HFFc6 (cell line): ENCODE measurements around the gene TAL1. TPM values are rescaled to one million over a fixed set of nuclear protein-coding genes. Genes with fewer than 3 reads are reported as not detected.
A peak's percentile ranks its signal among the peaks of the same experiment; 100 is the strongest.
"Not testable (repeated sequence)": the region's sequence is repeated elsewhere in the genome, so short reads cannot be mapped to it uniquely, and the experiment has no call there.

Source experiments
- DNase-seq: peaks from one replicate; pipeline ENCODE4 v3.0.0-alpha.2; 2018
- H3K27ac Mint-ChIP-seq: 2 replicates; pipeline ENCODE4 v1.8.0; 2020; ENCODE audit warnings: mild to moderate bottlenecking, mixed read lengths
- H3K27me3 Mint-ChIP-seq: 2 replicates; pipeline ENCODE4 v1.8.0; 2021; ENCODE audit warnings: mild to moderate bottlenecking, moderate library complexity, mixed read lengths; ENCODE audit not compliant: insufficient read depth
- H3K36me3 Mint-ChIP-seq: 2 replicates; pipeline ENCODE4 v1.8.0; 2021; ENCODE audit warnings: low read depth, mixed read lengths
- H3K4me1 Mint-ChIP-seq: 2 replicates; pipeline ENCODE4 v1.8.0; 2020; ENCODE audit warnings: low read depth, mixed read lengths
- H3K4me3 Mint-ChIP-seq: 2 replicates; pipeline ENCODE4 v1.8.0; 2020; ENCODE audit warnings: mild to moderate bottlenecking, moderate library complexity, mixed read lengths
- H3K9me3 Mint-ChIP-seq: 2 replicates; pipeline ENCODE4 v1.8.0; 2020; ENCODE audit warnings: mild to moderate bottlenecking, mixed read lengths
- total RNA-seq, 6 experiments: library from RNA; stranded (reverse); fragmentation: NEBNext Ultra II Directional; extraction: Animal tissue kit (Norgen Biotek cat#: 25700); gene quantifications; 2 replicates in 1 of 6; 3 replicates in 5 of 6; pipeline ENCODE4 v1.2.3, GENCODE V29; 2021
- TF ChIP-seq, protein P1 (sequence below): fragments of 200-600 bp; sonication (generic); IDR thresholded peaks from 2 replicates; pipeline ENCODE4 v1.5.0; 2021; ENCODE audit warnings: antibody characterized with exemption, mild to moderate bottlenecking

The TAL1 gene
- total RNA-seq, 6 experiments from 2014 or later: not detected

DNA sequence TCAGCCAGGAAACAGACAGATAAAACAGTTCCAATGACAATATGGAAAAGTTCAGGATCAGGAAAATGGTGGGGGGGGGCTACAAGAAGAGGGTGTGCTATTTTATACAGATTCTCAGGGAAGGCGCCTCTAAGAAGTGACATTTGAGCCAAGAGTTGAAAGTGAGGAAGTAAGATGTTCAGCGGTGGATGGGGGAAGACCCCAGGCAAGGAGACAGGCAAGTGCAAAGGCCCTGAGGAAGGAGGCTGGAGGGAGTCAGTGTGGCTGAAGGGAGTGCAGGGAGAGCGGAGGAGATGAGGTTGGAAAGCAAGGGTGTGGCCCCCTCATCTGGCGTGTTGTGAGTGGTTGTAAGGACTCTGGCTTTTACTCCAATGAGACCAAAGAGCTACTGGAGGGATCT lies 33.8 kb downstream of the TAL1 start:
- TF ChIP-seq, protein P1, sequence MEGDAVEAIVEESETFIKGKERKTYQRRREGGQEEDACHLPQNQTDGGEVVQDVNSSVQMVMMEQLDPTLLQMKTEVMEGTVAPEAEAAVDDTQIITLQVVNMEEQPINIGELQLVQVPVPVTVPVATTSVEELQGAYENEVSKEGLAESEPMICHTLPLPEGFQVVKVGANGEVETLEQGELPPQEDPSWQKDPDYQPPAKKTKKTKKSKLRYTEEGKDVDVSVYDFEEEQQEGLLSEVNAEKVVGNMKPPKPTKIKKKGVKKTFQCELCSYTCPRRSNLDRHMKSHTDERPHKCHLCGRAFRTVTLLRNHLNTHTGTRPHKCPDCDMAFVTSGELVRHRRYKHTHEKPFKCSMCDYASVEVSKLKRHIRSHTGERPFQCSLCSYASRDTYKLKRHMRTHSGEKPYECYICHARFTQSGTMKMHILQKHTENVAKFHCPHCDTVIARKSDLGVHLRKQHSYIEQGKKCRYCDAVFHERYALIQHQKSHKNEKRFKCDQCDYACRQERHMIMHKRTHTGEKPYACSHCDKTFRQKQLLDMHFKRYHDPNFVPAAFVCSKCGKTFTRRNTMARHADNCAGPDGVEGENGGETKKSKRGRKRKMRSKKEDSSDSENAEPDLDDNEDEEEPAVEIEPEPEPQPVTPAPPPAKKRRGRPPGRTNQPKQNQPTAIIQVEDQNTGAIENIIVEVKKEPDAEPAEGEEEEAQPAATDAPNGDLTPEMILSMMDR: no peak
- no peak for DNase-seq
- Mint-ChIP-seq H3K27me3 (peaks cover 21% of the 10 kb centered on the region), H3K4me3 (no peak overlapping the region), H3K36me3 (no peaks in the 10 kb centered on the region), H3K9me3 (no peaks in the 10 kb centered on the region), H3K27ac (no peak overlapping the region), H3K4me1 (peaks cover 6% of the 10 kb centered on the region; the same call in 1 of the 2 replicates)

DNA sequence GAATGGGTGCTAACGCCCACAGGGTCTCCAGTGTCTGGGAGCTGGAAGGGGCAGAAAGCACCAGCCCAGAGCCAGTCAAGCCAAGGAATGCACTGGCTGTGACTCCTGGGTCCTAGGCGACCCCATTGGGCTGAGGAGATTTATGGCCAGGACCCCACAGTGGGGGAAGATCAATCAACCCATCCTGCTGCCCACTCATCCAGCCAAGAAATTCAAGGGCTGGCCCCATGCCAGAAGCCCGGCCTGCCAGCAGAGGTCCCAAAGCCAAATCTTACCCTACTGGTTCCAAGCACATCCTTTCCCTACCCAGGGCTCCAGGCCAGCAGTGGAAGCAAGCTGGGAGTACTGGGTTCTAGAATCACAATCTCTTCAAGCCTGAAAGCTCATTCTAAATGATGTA lies 35.4 kb downstream of the TAL1 start:
- TF ChIP-seq, protein P1: no peak

DNA sequence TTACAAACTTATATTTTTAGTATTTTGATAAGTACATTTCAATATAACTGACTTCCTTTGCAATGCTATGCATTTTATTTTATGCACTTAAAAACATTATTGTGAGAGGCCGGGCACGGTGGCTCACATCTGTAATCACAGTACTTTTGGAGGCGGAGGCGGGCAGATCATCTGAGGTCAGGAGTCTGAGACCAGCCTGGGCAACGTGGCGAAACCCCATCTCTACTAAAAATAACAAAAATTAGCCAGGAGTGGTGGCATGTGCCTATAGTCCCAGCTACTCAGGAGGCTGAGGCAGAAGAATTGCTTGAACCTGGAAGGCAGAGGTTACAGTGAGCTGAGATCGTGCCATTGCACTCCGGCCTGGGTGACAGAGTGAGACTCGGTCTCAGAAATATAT lies 36.0 kb downstream of the TAL1 start:
- Mint-ChIP-seq H3K4me1 (peaks cover 26% of the 10 kb centered on the region), H3K27me3 (peaks cover 27% of the 10 kb centered on the region)
- not testable (repeated sequence) for H3K27ac Mint-ChIP-seq, DNase-seq, H3K36me3 Mint-ChIP-seq, H3K9me3 Mint-ChIP-seq, H3K4me3 Mint-ChIP-seq

More for the DNA sequence above, 35.4 kb downstream of the TAL1 start:
- H3K4me1 Mint-ChIP-seq: peaks cover 19% of the 10 kb centered on the region
- no peaks in the 10 kb centered on the region for H3K36me3 Mint-ChIP-seq
- no peak for DNase-seq
- no peak overlapping the region for H3K4me3 Mint-ChIP-seq
- H3K9me3 Mint-ChIP-seq: no peaks in the 10 kb centered on the region
- H3K27me3 Mint-ChIP-seq: peaks cover 24% of the 10 kb centered on the region
- no peak overlapping the region for H3K27ac Mint-ChIP-seq

DNA sequence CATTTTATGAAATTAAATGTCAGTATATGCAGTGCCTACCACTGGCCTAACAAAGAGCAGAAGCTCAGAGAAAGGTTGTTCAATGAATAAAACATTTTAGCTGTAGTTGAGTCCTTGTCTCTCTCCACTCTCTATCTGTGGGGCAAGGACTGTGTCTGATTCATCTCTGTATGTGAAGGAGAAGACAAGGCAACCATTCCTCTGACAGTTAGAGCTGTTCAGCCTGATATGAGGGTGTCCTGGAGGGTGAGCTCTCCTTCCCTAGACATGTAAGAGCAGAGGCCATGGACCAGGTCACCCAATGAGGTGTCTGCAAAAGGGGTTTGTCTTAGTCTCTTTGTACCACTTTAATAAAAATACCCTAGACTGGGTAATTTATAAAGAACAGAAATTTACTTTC lies 37.7 kb downstream of the TAL1 start:
- Mint-ChIP-seq H3K9me3 (no peaks in the 10 kb centered on the region), H3K36me3 (no peaks in the 10 kb centered on the region), H3K4me1 (peaks cover 37% of the 10 kb centered on the region), H3K27ac (no peak overlapping the region), H3K4me3 (no peak overlapping the region), H3K27me3 (peaks cover 24% of the 10 kb centered on the region)
- no peak for DNase-seq
- TF ChIP-seq, protein P1: no peak

DNA sequence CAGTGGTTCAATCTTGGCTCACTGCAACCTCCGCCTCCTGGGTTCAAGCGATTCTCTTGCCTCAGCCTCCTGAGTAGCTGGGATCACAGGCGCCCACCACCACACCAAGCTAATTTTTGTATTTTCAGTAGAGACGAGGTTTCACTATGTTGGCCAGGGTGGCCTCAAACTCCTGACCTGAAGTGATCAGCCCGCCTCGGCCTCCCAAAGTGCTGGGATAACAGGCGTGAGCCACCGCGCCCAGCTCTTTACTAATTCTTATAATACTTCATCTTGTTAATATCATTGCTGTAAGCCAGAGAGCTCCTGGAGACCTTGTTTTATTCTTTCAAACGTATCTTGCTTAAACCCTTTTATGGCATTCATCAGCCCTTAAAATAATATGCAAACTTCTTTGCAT lies 38.5 kb downstream of the TAL1 start:
- Mint-ChIP-seq H3K4me1 (peaks cover 33% of the 10 kb centered on the region), H3K27me3 (peaks cover 18% of the 10 kb centered on the region)
- H3K4me3 Mint-ChIP-seq, H3K9me3 Mint-ChIP-seq, DNase-seq, H3K27ac Mint-ChIP-seq, H3K36me3 Mint-ChIP-seq: not testable (repeated sequence)

DNA sequence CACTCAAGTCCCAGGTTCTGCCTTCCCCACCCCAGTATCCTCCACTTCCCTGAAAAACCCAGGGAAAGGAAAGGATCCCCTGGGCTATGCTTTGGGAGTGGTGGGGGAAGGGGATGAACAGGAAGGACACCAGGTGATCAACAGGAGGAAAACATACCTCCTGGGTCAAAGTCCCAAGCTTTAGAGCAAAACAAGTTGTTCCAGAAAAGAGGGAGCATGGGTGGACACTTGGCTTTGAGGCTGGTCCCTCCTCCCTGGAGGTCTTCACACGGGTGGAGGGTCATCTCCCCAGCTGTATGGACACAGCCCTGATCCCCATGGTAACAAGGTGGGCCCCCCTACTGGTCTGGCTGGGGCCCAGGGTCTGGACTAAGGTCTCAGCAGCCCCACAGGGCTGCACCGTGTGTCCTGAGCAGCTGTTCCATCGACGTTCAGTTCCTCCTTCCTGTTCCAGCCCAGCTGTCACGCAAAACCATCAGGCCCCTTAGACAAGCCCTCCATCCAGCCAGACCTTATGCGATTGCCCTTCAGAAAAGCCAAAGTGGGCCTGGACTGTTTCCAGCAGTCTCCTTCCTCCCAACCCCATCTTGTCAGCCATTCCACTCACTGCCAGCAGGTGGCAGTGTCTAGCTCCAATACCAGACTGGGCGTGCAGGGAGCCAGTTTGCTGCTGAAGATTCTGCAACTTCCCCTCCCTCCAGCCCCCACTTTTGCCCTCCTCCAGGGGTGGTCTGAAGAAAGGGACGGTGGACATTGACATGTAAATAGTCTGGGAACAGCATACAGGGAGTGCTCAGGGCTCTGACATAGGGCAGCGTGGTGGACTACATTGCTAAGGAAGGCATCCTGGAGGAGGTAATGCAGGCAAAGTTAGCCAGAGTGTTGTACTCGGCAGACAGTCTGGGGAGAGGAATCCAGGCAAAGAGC lies 39.3 kb downstream of the TAL1 start:
- TF ChIP-seq, protein P1: peak; percentile 96
- DNase-seq: peak; percentile 45
- Mint-ChIP-seq H3K4me3 (no peak overlapping the region; the same call in 1 of the 2 replicates), H3K4me1 (peaks cover 32% of the 10 kb centered on the region), H3K27ac (no peak overlapping the region), H3K27me3 (peaks cover 11% of the 10 kb centered on the region), H3K36me3 (no peaks in the 10 kb centered on the region), H3K9me3 (no peaks in the 10 kb centered on the region)
